SK-N-SH treated with all-trans-retinoic acid at 6 μM for 48 hours (cell line): ENCODE data around the gene GBF1.

Experiments used
- ATAC-seq: fragments of 200-7000 bp; cut with Tn5 transposase; 3 replicates; pipeline ENCODE4 v1.9.1; 2020; ENCODE audit warnings: mild to moderate bottlenecking, moderate library complexity
- ARNTL ChIP-seq: fragments of 450-650 bp; formaldehyde crosslinking; IDR thresholded peaks from 2 replicates; pipeline ENCODE4 v1.5.0; 2020; ENCODE audit warnings: low read depth, mild to moderate bottlenecking, moderate library complexity, borderline replicate concordance
- BACH2 ChIP-seq: fragments of 250-450 bp; sonication (Bioruptor Pico); IDR thresholded peaks from 2 replicates; pipeline ENCODE4 v1.9.0; 2021; ENCODE audit warnings: mild to moderate bottlenecking, borderline replicate concordance
- CSDC2 ChIP-seq: fragments of 250-450 bp; sonication (Bioruptor Pico); IDR thresholded peaks from 2 replicates; pipeline ENCODE4 v1.5.0; 2020; ENCODE audit warnings: mild to moderate bottlenecking, moderate library complexity
- ESRRG ChIP-seq: fragments of 250-450 bp; sonication (Bioruptor Pico); IDR thresholded peaks from 2 replicates; pipeline ENCODE4 v1.6.1; 2021; ENCODE audit warnings: mild to moderate bottlenecking
- GLIS3 ChIP-seq: fragments of 250-450 bp; sonication (Bioruptor Pico); IDR thresholded peaks from 2 replicates; pipeline ENCODE4 v1.5.0; 2020; ENCODE audit warnings: mild to moderate bottlenecking, moderate library complexity
- OSR1 ChIP-seq: fragments of 250-450 bp; sonication (Bioruptor Pico); IDR thresholded peaks from 2 replicates; pipeline ENCODE4 v1.8.0; 2022; ENCODE audit warnings: moderate library complexity, mild to moderate bottlenecking, inconsistent platforms
- PPARA ChIP-seq: fragments of 250-450 bp; sonication (Bioruptor Pico); IDR thresholded peaks from 2 replicates; pipeline ENCODE4 v1.5.0; 2020; ENCODE audit warnings: mild to moderate bottlenecking, borderline replicate concordance
- RARB ChIP-seq: fragments of 250-450 bp; sonication (Bioruptor Pico); IDR thresholded peaks from 2 replicates; pipeline ENCODE4 v1.8.0; 2021; ENCODE audit warnings: mild to moderate bottlenecking, moderate library complexity
- SNAI2 ChIP-seq: fragments of 250-450 bp; sonication (Bioruptor Pico); IDR thresholded peaks from 2 replicates; pipeline ENCODE4 v1.5.0; 2020; ENCODE audit warnings: mild to moderate bottlenecking, moderate library complexity
- TCF4 ChIP-seq: fragments of 250-450 bp; sonication (Bioruptor Pico); IDR thresholded peaks from 2 replicates; pipeline ENCODE4 v1.8.0; 2021; ENCODE audit warnings: mild to moderate bottlenecking, moderate library complexity, borderline replicate concordance
- TOX ChIP-seq: fragments of 250-450 bp; sonication (Bioruptor Pico); IDR thresholded peaks from 2 replicates; pipeline ENCODE4 v1.8.0; 2021; ENCODE audit warnings: mild to moderate bottlenecking, moderate library complexity, borderline replicate concordance
- ZC3H10 ChIP-seq: fragments of 250-450 bp; sonication (Bioruptor Pico); IDR thresholded peaks from 2 replicates; pipeline ENCODE4 v1.5.1; 2021; ENCODE audit warnings: mild to moderate bottlenecking, moderate library complexity
- ZFP3 ChIP-seq: fragments of 250-450 bp; sonication (Bioruptor Pico); IDR thresholded peaks from 2 replicates; pipeline ENCODE4 v1.5.0; 2020; ENCODE audit warnings: mild to moderate bottlenecking, moderate library complexity
- ZFP30 ChIP-seq: fragments of 450-650 bp; formaldehyde crosslinking; IDR thresholded peaks from 2 replicates; pipeline ENCODE4 v1.5.0; 2022; ENCODE audit warnings: mild to moderate bottlenecking, moderate library complexity
- ZNF70 ChIP-seq: fragments of 450-650 bp; formaldehyde crosslinking; IDR thresholded peaks from 2 replicates; pipeline ENCODE4 v1.5.0; 2020; ENCODE audit warnings: mild to moderate bottlenecking, moderate library complexity
- ZNF8 ChIP-seq: fragments of 450-650 bp; formaldehyde crosslinking; IDR thresholded peaks from 2 replicates; pipeline ENCODE4 v1.5.0; 2020; ENCODE audit warnings: mild to moderate bottlenecking, moderate library complexity
- TF ChIP-seq, protein P1 (sequence below): fragments of 250-450 bp; sonication (Bioruptor Pico); IDR thresholded peaks from 2 replicates; pipeline ENCODE4 v1.8.0; 2021; ENCODE audit warnings: low read depth, mild to moderate bottlenecking, moderate library complexity, borderline replicate concordance
- TF ChIP-seq, protein P2 (sequence below): fragments of 250-450 bp; sonication (Bioruptor Pico); IDR thresholded peaks from 2 replicates; pipeline ENCODE4 v1.8.0; 2020; ENCODE audit warnings: mild to moderate bottlenecking, moderate library complexity, borderline replicate concordance
- TF ChIP-seq, protein P3 (sequence below): fragments of 250-450 bp; sonication (Bioruptor Pico); IDR thresholded peaks from 2 replicates; pipeline ENCODE4 v1.5.1; 2020; ENCODE audit warnings: low read depth, mild to moderate bottlenecking, moderate library complexity
- TF ChIP-seq, protein P4 (sequence below): fragments of 250-450 bp; sonication (Bioruptor Pico); IDR thresholded peaks from 2 replicates; pipeline ENCODE4 v1.5.1; 2021; ENCODE audit warnings: mild to moderate bottlenecking, moderate library complexity
- TF ChIP-seq, protein P5 (sequence below): fragments of 250-450 bp; sonication (Bioruptor Pico); IDR thresholded peaks from 2 replicates; pipeline ENCODE4 v1.5.0; 2020; ENCODE audit warnings: mild to moderate bottlenecking, moderate library complexity

Gene GBF1

DNA sequence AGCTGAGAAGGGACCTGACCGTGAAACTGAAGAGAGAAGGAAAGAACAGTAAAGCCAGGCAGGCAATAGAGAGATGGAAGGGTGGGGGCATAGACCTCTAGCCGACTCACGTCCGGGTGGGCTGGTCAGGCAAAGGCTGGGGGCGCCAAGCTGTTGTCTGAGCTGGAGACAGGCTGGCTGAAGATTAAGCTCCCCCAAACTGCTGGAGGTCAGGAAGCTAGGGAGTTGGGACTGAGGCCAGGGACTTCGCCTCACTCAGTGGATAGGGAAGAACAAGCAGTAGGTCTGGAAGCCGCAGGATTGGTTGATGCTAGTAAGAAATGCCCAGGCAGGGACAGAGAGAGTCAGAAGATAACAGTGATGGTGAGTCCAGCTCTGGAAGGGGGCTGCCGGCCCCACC lies 9.3 kb upstream of the GBF1 start:
- no peak for ATAC-seq
- TF ChIP-seq TCF4 (CRISPR knock-in tag) (no peak), ZFP3 (CRISPR knock-in tag) (no peak), ZNF70 (CRISPR knock-in tag) (no peak), CSDC2 (CRISPR knock-in tag) (no peak), ZNF8 (CRISPR knock-in tag) (no peak), ARNTL (CRISPR knock-in tag) (no peak), BACH2 (CRISPR knock-in tag) (no peak), GLIS3 (CRISPR knock-in tag) (no peak), RARB (no peak), TOX (CRISPR knock-in tag) (no peak), OSR1 (CRISPR knock-in tag) (no peak), ESRRG (CRISPR knock-in tag) (no peak)
- TF ChIP-seq, protein P1, sequence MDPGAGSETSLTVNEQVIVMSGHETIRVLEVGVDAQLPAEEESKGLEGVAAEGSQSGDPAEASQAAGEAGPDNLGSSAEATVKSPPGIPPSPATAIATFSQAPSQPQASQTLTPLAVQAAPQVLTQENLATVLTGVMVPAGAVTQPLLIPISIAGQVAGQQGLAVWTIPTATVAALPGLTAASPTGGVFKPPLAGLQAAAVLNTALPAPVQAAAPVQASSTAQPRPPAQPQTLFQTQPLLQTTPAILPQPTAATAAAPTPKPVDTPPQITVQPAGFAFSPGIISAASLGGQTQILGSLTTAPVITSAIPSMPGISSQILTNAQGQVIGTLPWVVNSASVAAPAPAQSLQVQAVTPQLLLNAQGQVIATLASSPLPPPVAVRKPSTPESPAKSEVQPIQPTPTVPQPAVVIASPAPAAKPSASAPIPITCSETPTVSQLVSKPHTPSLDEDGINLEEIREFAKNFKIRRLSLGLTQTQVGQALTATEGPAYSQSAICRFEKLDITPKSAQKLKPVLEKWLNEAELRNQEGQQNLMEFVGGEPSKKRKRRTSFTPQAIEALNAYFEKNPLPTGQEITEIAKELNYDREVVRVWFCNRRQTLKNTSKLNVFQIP (CRISPR knock-in tag), result no peak
- TF ChIP-seq, protein P2, sequence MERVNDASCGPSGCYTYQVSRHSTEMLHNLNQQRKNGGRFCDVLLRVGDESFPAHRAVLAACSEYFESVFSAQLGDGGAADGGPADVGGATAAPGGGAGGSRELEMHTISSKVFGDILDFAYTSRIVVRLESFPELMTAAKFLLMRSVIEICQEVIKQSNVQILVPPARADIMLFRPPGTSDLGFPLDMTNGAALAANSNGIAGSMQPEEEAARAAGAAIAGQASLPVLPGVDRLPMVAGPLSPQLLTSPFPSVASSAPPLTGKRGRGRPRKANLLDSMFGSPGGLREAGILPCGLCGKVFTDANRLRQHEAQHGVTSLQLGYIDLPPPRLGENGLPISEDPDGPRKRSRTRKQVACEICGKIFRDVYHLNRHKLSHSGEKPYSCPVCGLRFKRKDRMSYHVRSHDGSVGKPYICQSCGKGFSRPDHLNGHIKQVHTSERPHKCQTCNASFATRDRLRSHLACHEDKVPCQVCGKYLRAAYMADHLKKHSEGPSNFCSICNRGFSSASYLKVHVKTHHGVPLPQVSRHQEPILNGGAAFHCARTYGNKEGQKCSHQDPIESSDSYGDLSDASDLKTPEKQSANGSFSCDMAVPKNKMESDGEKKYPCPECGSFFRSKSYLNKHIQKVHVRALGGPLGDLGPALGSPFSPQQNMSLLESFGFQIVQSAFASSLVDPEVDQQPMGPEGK (CRISPR knock-in tag), result no peak
- TF ChIP-seq, protein P3, sequence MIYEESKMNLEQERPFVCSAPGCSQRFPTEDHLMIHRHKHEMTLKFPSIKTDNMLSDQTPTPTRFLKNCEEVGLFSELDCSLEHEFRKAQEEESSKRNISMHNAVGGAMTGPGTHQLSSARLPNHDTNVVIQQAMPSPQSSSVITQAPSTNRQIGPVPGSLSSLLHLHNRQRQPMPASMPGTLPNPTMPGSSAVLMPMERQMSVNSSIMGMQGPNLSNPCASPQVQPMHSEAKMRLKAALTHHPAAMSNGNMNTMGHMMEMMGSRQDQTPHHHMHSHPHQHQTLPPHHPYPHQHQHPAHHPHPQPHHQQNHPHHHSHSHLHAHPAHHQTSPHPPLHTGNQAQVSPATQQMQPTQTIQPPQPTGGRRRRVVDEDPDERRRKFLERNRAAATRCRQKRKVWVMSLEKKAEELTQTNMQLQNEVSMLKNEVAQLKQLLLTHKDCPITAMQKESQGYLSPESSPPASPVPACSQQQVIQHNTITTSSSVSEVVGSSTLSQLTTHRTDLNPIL, result no peak
- TF ChIP-seq, protein P4, sequence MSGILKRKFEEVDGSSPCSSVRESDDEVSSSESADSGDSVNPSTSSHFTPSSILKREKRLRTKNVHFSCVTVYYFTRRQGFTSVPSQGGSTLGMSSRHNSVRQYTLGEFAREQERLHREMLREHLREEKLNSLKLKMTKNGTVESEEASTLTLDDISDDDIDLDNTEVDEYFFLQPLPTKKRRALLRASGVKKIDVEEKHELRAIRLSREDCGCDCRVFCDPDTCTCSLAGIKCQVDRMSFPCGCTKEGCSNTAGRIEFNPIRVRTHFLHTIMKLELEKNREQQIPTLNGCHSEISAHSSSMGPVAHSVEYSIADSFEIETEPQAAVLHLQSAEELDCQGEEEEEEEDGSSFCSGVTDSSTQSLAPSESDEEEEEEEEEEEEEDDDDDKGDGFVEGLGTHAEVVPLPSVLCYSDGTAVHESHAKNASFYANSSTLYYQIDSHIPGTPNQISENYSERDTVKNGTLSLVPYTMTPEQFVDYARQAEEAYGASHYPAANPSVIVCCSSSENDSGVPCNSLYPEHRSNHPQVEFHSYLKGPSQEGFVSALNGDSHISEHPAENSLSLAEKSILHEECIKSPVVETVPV (CRISPR knock-in tag), result no peak

DNA sequence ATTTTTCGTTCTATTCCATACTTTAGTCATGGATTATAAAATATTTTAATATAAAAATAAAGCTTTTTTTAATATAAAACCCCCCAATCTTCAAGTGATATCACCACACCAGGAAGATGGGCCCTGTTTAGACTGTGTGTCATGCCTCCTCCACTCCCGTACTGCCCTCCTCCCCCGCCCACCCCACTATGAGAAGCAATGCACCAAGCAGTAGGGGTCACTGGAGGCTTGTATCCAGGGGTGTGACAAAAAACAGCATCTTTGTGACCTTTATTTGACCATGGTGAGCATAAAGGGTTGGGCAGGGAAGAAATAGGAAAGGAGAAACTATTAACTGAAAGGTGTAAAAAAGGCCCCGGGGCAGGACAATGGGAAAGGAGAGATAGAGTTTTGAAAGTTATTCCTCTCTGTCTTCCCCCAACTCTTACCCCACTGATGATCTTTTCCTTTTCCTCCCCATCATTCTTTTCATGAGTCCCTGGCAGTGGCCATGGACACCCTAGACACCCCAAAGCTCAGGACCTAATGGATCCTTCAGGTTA lies 7.5 kb upstream of the GBF1 start:
- no peak for ATAC-seq
- TF ChIP-seq CSDC2 (CRISPR knock-in tag) (no peak), SNAI2 (CRISPR knock-in tag) (no peak), ZFP30 (no peak), GLIS3 (CRISPR knock-in tag) (no peak), ZC3H10 (CRISPR knock-in tag) (no peak), TOX (CRISPR knock-in tag) (no peak), TCF4 (CRISPR knock-in tag) (no peak), ESRRG (CRISPR knock-in tag) (no peak), PPARA (CRISPR knock-in tag) (no peak), RARB (no peak)
- TF ChIP-seq, protein P5, sequence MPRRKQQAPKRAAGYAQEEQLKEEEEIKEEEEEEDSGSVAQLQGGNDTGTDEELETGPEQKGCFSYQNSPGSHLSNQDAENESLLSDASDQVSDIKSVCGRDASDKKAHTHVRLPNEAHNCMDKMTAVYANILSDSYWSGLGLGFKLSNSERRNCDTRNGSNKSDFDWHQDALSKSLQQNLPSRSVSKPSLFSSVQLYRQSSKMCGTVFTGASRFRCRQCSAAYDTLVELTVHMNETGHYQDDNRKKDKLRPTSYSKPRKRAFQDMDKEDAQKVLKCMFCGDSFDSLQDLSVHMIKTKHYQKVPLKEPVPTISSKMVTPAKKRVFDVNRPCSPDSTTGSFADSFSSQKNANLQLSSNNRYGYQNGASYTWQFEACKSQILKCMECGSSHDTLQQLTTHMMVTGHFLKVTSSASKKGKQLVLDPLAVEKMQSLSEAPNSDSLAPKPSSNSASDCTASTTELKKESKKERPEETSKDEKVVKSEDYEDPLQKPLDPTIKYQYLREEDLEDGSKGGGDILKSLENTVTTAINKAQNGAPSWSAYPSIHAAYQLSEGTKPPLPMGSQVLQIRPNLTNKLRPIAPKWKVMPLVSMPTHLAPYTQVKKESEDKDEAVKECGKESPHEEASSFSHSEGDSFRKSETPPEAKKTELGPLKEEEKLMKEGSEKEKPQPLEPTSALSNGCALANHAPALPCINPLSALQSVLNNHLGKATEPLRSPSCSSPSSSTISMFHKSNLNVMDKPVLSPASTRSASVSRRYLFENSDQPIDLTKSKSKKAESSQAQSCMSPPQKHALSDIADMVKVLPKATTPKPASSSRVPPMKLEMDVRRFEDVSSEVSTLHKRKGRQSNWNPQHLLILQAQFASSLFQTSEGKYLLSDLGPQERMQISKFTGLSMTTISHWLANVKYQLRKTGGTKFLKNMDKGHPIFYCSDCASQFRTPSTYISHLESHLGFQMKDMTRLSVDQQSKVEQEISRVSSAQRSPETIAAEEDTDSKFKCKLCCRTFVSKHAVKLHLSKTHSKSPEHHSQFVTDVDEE (CRISPR knock-in tag), result no peak
- TF ChIP-seq, protein P3, result no peak
- TF ChIP-seq, protein P4 (CRISPR knock-in tag), result no peak
- TF ChIP-seq, protein P1 (CRISPR knock-in tag), result no peak
